VCaP (cell line): ENCODE measurements around the gene HAVCR2.

Experiments
- H3K27ac ChIP-seq: fragments of 450-650 bp; 2 replicates; pipeline ENCODE4 v1.5.1; 2017
- CTCF ChIP-seq: fragments of 450-650 bp; conservative IDR thresholded peaks from 2 replicates; pipeline ENCODE4 v1.5.1; 2017; ENCODE audit warnings: mild to moderate bottlenecking, moderate library complexity

Gene HAVCR2

GRCh38 chr5:157088342-157088990 is 20.4 kb downstream of the HAVCR2 start:
- no peak for TF ChIP-seq CTCF
- no peak overlapping the region for H3K27ac ChIP-seq

- no peak for TF ChIP-seq CTCF
These were observed 22.0 kb downstream of the HAVCR2 start for GRCh38 chr5:157086751-157087359.

DNA sequence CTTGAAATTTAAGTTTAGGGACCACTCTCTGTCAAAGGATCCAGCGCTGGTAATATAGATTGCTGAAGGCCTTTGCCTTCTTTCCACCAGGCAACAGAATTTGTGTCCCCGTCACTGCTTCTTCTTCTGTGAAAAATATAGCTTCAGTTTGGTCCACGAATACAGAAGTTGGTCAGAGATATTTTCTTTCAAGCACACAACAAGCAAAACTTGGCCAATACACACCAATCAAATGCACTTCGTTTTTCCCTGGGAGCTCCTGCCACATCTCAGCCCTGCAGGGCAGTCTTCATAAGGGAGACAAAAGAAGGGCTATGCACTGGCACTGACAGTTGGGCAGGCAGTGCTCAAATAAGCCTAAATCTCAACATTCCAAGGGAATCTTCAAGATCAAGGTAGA is 22.9 kb downstream of the HAVCR2 start:
- no peak for TF ChIP-seq CTCF
- H3K27ac ChIP-seq: no peak overlapping the region

More at GRCh38 chr5:157086751-157087359, 22.0 kb downstream of the HAVCR2 start:
- no peak overlapping the region for H3K27ac ChIP-seq

- H3K27ac ChIP-seq: no peak overlapping the region
- no peak for TF ChIP-seq CTCF
These were observed 28.6 kb downstream of the HAVCR2 start for GRCh38 chr5:157080286-157080685.

DNA sequence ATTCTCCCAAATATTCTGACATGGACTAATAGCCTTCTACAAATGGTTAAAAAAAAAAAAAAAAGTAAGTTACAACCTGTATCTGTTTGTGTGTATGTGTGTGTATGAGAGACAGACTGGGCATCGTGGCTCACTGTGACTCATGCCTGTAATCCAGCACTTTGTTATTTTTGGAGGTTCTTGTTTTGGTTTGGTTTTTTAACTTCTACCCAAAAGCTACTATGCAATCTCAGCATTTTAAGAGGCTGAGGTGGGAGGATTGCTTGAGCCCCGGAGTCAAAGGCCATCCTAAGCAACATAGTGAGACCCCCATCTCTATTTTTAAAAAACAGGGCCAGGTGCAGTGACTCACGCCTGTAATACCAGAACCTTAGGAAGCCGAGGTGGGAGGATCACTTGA is 32.3 kb downstream of the HAVCR2 start:
- H3K27ac ChIP-seq: no peak overlapping the region
- TF ChIP-seq CTCF: no peak

- H3K27ac ChIP-seq: no peak overlapping the region
- TF ChIP-seq CTCF: no peak
These were observed 36.3 kb downstream of the HAVCR2 start for GRCh38 chr5:157072508-157072907.

DNA sequence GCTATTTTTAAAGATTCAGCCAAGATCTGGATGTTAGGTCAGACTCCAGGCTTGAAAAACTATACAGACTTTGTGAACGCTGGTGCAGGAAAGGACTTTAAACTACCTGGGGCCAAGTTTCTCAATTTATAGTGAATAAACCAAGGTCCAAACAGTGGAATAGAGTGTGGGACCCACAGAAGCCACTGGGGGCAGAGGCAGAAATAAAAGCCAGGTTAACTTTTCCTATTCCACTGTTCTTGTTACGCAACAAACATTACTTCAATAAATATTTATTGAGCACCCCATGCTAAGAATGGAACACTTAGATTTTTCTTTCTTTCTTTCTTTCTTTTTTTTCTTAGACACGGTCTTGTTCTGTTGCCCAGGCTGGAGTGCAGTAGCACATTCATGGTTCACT is 38.9 kb downstream of the HAVCR2 start:
- H3K27ac ChIP-seq: no peak overlapping the region
- no peak for TF ChIP-seq CTCF
